ENCODE results near the gene BRINP1.

- TF ChIP-seq EZH2 (IDR thresholded peaks at IDR 0.05; ENCODE audit: low read length, missing control alignments) (no peak), CTCF (conservative IDR thresholded peaks at IDR 0.05 in 1 of 2, IDR thresholded peaks at IDR 0.05 in 1 of 2; ENCODE audit: low read depth in 1 of 2, low read length in 2 of 2) (no peak)
These were observed 114.1 kb downstream of the BRINP1 start for GRCh38 chr9:119255116-119255515.

Measured in fibroblast of lung (primary cell).